GM19023 (cell line): ENCODE results near the gene SLC25A1.
A peak's percentile ranks its signal among the peaks of the same experiment; 100 is the strongest.

Experiments used
- ATAC-seq: cut with Tn5 transposase; IDR thresholded peaks from one replicate; pipeline ENCODE4 v1.9.1; 2021; ENCODE audit warnings: mild to moderate bottlenecking, moderate library complexity; ENCODE audit not compliant: unreplicated experiment

Gene SLC25A1

GRCh38 chr22:19182472-19183157 lies 4.1 kb upstream of the SLC25A1 start:
- no peak for ATAC-seq

GRCh38 chr22:19181786-19182471 lies 3.4 kb upstream of the SLC25A1 start:
- ATAC-seq: no peak

- no peak for ATAC-seq
Observed at GRCh38 chr22:19180740-19181410, 2.3 kb upstream of the SLC25A1 start.

GRCh38 chr22:19180234-19180633 lies 1.7 kb upstream of the SLC25A1 start:
- no peak for ATAC-seq

- ATAC-seq: peak; percentile 37
Observed at GRCh38 chr22:19179497-19180048, 1.0 kb upstream of the SLC25A1 start.

GRCh38 chr22:19178065-19178656 lies 375 bp downstream of the SLC25A1 start:
- ATAC-seq: peak; percentile 30

- ATAC-seq: no peak
Observed at GRCh38 chr22:19177164-19178064, 1.1 kb downstream of the SLC25A1 start.

- no peak for ATAC-seq
Observed at GRCh38 chr22:19176732-19177131, 1.8 kb downstream of the SLC25A1 start.

GRCh38 chr22:19176175-19176643 lies 2.3 kb downstream of the SLC25A1 start:
- no peak for ATAC-seq

GRCh38 chr22:19175602-19176174 lies 2.8 kb downstream of the SLC25A1 start:
- ATAC-seq: no peak

GRCh38 chr22:19175026-19175601 lies 3.4 kb downstream of the SLC25A1 start:
- ATAC-seq: no peak

GRCh38 chr22:19174106-19175025 lies 4.2 kb downstream of the SLC25A1 start:
- ATAC-seq: no peak

- ATAC-seq: no peak
Observed at GRCh38 chr22:19173047-19174035, 5.2 kb downstream of the SLC25A1 start.

- no peak for ATAC-seq
Observed at GRCh38 chr22:19172213-19173046, 6.1 kb downstream of the SLC25A1 start.

- ATAC-seq: no peak
Observed at GRCh38 chr22:19169947-19170318, 8.6 kb downstream of the SLC25A1 start.
